Upper lobe of left lung (tissue), 4 donors: ENCODE data around the gene FAM118B.

Source experiments
- POLR2A ChIP-seq, 4 donors: fragments of 450-650 bp; IDR thresholded peaks; one replicate each; pipeline ENCODE4 v1.5.1; 2016 to 2017; ENCODE audit warnings: antibody characterized with exemption in 4 of 4, mild to moderate bottlenecking in 2 of 4
- TF ChIP-seq, protein P1 (sequence below), 6 experiments: fragments of 450-650 bp in 4 of 6; fragments of 200-600 bp in 2 of 6; sonication (generic) in 2 of 6; IDR thresholded peaks; one replicate each; pipeline ENCODE4 v1.5.1; 2016 to 2019; ENCODE audit warnings: antibody characterized with exemption in 6 of 6

DNA sequence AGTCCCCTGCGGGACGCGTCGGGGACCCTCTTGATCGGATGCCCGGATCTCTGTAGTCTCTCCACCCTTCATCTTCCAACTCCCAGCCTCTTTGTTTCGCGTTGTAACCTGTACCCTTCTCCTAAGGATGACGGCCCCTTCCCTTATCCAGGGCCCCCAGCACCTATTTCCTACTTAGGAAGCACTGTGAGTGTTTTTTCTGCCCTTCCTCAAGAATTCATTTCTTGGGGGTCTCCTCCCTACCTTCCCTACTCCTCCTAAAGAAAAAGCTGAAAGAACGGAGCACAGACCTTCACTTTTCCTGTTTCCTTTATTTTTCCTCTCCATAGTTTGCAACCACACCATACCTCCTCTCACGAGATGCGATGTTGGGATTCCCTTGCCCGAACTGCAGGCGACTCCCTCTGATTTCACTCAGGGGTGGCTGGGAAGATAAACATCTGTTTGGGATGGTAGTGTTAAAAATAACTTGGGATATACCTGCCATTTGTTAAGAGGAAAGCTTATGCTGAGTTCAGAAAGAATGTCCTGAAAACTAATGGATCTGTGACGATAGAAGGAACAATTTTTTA lies 593 bp downstream of the FAM118B start:
- TF ChIP-seq, protein P1, sequence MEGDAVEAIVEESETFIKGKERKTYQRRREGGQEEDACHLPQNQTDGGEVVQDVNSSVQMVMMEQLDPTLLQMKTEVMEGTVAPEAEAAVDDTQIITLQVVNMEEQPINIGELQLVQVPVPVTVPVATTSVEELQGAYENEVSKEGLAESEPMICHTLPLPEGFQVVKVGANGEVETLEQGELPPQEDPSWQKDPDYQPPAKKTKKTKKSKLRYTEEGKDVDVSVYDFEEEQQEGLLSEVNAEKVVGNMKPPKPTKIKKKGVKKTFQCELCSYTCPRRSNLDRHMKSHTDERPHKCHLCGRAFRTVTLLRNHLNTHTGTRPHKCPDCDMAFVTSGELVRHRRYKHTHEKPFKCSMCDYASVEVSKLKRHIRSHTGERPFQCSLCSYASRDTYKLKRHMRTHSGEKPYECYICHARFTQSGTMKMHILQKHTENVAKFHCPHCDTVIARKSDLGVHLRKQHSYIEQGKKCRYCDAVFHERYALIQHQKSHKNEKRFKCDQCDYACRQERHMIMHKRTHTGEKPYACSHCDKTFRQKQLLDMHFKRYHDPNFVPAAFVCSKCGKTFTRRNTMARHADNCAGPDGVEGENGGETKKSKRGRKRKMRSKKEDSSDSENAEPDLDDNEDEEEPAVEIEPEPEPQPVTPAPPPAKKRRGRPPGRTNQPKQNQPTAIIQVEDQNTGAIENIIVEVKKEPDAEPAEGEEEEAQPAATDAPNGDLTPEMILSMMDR (IDR thresholded peaks at IDR 0.05) = no peak
- no peak for TF ChIP-seq POLR2A (IDR thresholded peaks at IDR 0.05)
